H9 (cell line): ENCODE results near the gene KLHL1. TPM values are rescaled to one million over a fixed set of nuclear protein-coding genes. Genes with fewer than 3 reads are reported as not detected.

Experiments
- DNase-seq: peaks from one replicate; pipeline ENCODE4 v3.0.0-alpha.2; 2017
- H2AFZ ChIP-seq: one replicate; pipeline ENCODE4 v1.6.1; 2013; ENCODE audit warnings: mild to moderate bottlenecking, low read length, control low read depth, moderate library complexity
- H2AK5ac ChIP-seq: 2 replicates; pipeline ENCODE4 v1.6.1; 2013; ENCODE audit warnings: low read length, control low read depth, mixed read lengths; ENCODE audit not compliant: insufficient read length
- H2BK120ac ChIP-seq: one replicate; pipeline ENCODE4 v1.6.1; 2013; ENCODE audit warnings: low read depth, mild to moderate bottlenecking, low read length, control low read depth, inconsistent platforms; ENCODE audit not compliant: poor library complexity, severe bottlenecking
- H2BK12ac ChIP-seq: 2 replicates; pipeline ENCODE4 v1.6.1; 2013; ENCODE audit warnings: low read length, control low read depth, mixed read lengths, low read depth; ENCODE audit not compliant: insufficient read length
- H2BK15ac ChIP-seq: 2 replicates; pipeline ENCODE4 v1.6.1; 2013; ENCODE audit warnings: low read depth, low read length, control low read depth
- H2BK20ac ChIP-seq: one replicate; pipeline ENCODE4 v1.6.1; 2013; ENCODE audit warnings: low read depth, mild to moderate bottlenecking, low read length, control low read depth, inconsistent platforms; ENCODE audit not compliant: poor library complexity, severe bottlenecking
- H2BK5ac ChIP-seq: 2 replicates; pipeline ENCODE4 v1.6.1; 2013; ENCODE audit warnings: low read length, control low read depth, mixed read lengths; ENCODE audit not compliant: insufficient read length
- H3K14ac ChIP-seq: 2 replicates; pipeline ENCODE4 v1.6.1; 2013; ENCODE audit warnings: low read length, control low read depth; ENCODE audit not compliant: insufficient read depth
- H3K18ac ChIP-seq: 2 replicates; pipeline ENCODE4 v1.6.1; 2013; ENCODE audit warnings: low read depth, mild to moderate bottlenecking, mixed read lengths, low read length, control low read depth; ENCODE audit not compliant: insufficient read length
- H3K23ac ChIP-seq: 2 replicates; pipeline ENCODE4 v1.6.1; 2013; ENCODE audit warnings: low read length, control low read depth, mixed read lengths, low read depth; ENCODE audit not compliant: insufficient read length
- H3K23me2 ChIP-seq: 2 replicates; pipeline ENCODE4 v1.6.1; 2013; ENCODE audit warnings: low read depth, mild to moderate bottlenecking, mixed read lengths, low read length, control low read depth; ENCODE audit not compliant: insufficient read length, poor library complexity, severe bottlenecking
- H3K27ac ChIP-seq: 2 replicates; pipeline ENCODE4 v1.5.1; 2013; ENCODE audit warnings: low read length, control low read depth, mixed read lengths, low read depth; ENCODE audit not compliant: insufficient read length
- H3K27me3 ChIP-seq: 2 replicates; pipeline ENCODE4 v1.6.1; 2013; ENCODE audit warnings: low read length, control low read depth, inconsistent platforms; ENCODE audit not compliant: insufficient read depth
- H3K4ac ChIP-seq: 2 replicates; pipeline ENCODE4 v1.6.1; 2013; ENCODE audit warnings: low read depth, mild to moderate bottlenecking, control low read depth, inconsistent platforms, low read length, moderate library complexity
- H3K4me1 ChIP-seq: 2 replicates; pipeline ENCODE4 v1.6.1; 2013; ENCODE audit warnings: low read length, control low read depth, inconsistent platforms; ENCODE audit not compliant: insufficient read depth
- H3K4me2 ChIP-seq: 2 replicates; pipeline ENCODE4 v1.6.1; 2013; ENCODE audit warnings: low read length, control low read depth, mixed read lengths; ENCODE audit not compliant: insufficient read length, insufficient read depth
- H3K56ac ChIP-seq: 2 replicates; pipeline ENCODE4 v1.6.1; 2013; ENCODE audit warnings: low read depth, mild to moderate bottlenecking, mixed read lengths, low read length, control low read depth; ENCODE audit not compliant: insufficient read length
- H3K79me1 ChIP-seq: 2 replicates; pipeline ENCODE4 v1.6.1; 2013; ENCODE audit warnings: low read depth, mild to moderate bottlenecking, moderate library complexity, low read length, control low read depth, inconsistent platforms; ENCODE audit not compliant: insufficient read depth, poor library complexity, severe bottlenecking
- H3K79me2 ChIP-seq: 2 replicates; pipeline ENCODE4 v1.6.1; 2013; ENCODE audit warnings: low read length, control low read depth, inconsistent platforms; ENCODE audit not compliant: insufficient read depth
- H3K9ac ChIP-seq: 2 replicates; pipeline ENCODE4 v1.6.1; 2013; ENCODE audit warnings: low read length, control low read depth, mixed read lengths; ENCODE audit not compliant: insufficient read length; ENCODE audit errors: extremely low read depth
- H3K9me3 ChIP-seq: one replicate; pipeline ENCODE4 v1.6.1; 2013; ENCODE audit warnings: low read depth, low read length, inconsistent platforms; ENCODE audit not compliant: control insufficient read depth
- H3T11ph ChIP-seq: one replicate; pipeline ENCODE4 v1.6.1; 2013; ENCODE audit warnings: mild to moderate bottlenecking, low read length, control low read depth, inconsistent platforms
- H4K20me1 ChIP-seq: one replicate; pipeline ENCODE4 v1.6.1; 2013; ENCODE audit not compliant: control insufficient read depth, insufficient read length, insufficient read depth
- H4K5ac ChIP-seq: 2 replicates; pipeline ENCODE4 v1.6.1; 2013; ENCODE audit warnings: low read depth, mild to moderate bottlenecking, mixed read lengths, low read length, control low read depth; ENCODE audit not compliant: insufficient read length
- H4K8ac ChIP-seq: replicated peaks from 2 replicates; pipeline ENCODE4 v1.6.1; 2013; ENCODE audit warnings: low read length, control low read depth, mixed read lengths, low read depth; ENCODE audit not compliant: insufficient read length
- H4K91ac ChIP-seq: 2 replicates; pipeline ENCODE4 v1.6.1; 2013; ENCODE audit warnings: low read depth, mild to moderate bottlenecking, moderate library complexity, mixed read lengths, low read length, control low read depth; ENCODE audit not compliant: insufficient read length
- H3K27ac Mint-ChIP-seq, 3 experiments: 2 replicates in 2 of 3; 3 replicates in 1 of 3; pipeline ENCODE4 v1.8.0; 2020 to 2021; ENCODE audit warnings: mixed read lengths in 3 of 3, mild to moderate bottlenecking in 1 of 3, moderate library complexity in 1 of 3
- H3K27me3 Mint-ChIP-seq: 2 replicates; pipeline ENCODE4 v1.8.0; 2021; ENCODE audit warnings: low read depth, mild to moderate bottlenecking, moderate library complexity, mixed read lengths
- H3K36me3 Mint-ChIP-seq, 3 experiments: 2 replicates in 2 of 3; 3 replicates in 1 of 3; pipeline ENCODE4 v1.8.0; 2020 to 2021; ENCODE audit warnings: low read depth in 3 of 3, mixed read lengths in 3 of 3; ENCODE audit not compliant: insufficient read depth in 1 of 3
- H3K4me1 Mint-ChIP-seq, 2 experiments: 2 replicates each; pipeline ENCODE4 v1.8.0; 2020; ENCODE audit warnings: mixed read lengths in 2 of 2
- H3K4me3 Mint-ChIP-seq, 2 experiments: 2 replicates in 1 of 2; 3 replicates in 1 of 2; pipeline ENCODE4 v1.8.0; 2020 to 2021; ENCODE audit warnings: mild to moderate bottlenecking in 2 of 2, mixed read lengths in 2 of 2, moderate library complexity in 1 of 2
- H3K9me3 Mint-ChIP-seq, 2 experiments: 2 replicates in 1 of 2; 3 replicates in 1 of 2; pipeline ENCODE4 v1.8.0; 2020; ENCODE audit warnings: mild to moderate bottlenecking in 2 of 2, mixed read lengths in 2 of 2, moderate library complexity in 1 of 2
- CTCF ChIP-seq: fragments of 200-600 bp; sonication (generic); conservative IDR thresholded peaks from 3 replicates; pipeline ENCODE4 v1.8.0; 2021; ENCODE audit warnings: antibody characterized with exemption, mild to moderate bottlenecking
- WGBS: extraction: QIAGEN DNeasy Blood & Tissue Kit; methylation state at CpG from one replicate; pipeline ENCODE4 v1.1.7; 2013; ENCODE audit warnings: missing lambda C conversion rate, low lambda C conversion rate, mixed read lengths; ENCODE audit not compliant: insufficient read length; ENCODE audit errors: extremely low coverage; 5-methylcytosine and 5-hydroxymethylcytosine counted together
- total RNA-seq: library from RNA; stranded (reverse); gene quantifications from 2 replicates; pipeline ENCODE4 v1.2.1, GENCODE V29; 2021

Gene KLHL1
- total RNA-seq, 1 experiment from 2014 or later, result not detected

- Histone ChIP-seq H3K79me2 (no peaks in the 10 kb centered on the region), H4K5ac (no peak overlapping the region), H3K23me2 (no peaks in the 10 kb centered on the region), H3K9ac (no peak overlapping the region), H2BK20ac (no peak overlapping the region), H3K18ac (no peak overlapping the region), H4K91ac (no peak overlapping the region), H3K4me1 (no peaks in the 10 kb centered on the region), H4K20me1 (no peaks in the 10 kb centered on the region), H3T11ph (no peak overlapping the region), H3K4ac (no peak overlapping the region), H3K23ac (no peak overlapping the region), H3K27me3 (no peaks in the 10 kb centered on the region), H3K27ac (no peak overlapping the region), H2BK15ac (no peak overlapping the region), H3K4me2 (no peak overlapping the region), H2AFZ (no peak overlapping the region), H4K8ac (no peak overlapping the region), H2BK120ac (no peak overlapping the region), H3K14ac (no peak overlapping the region; the same call in 1 of the 2 replicates), H2BK12ac (no peak overlapping the region), H2BK5ac (no peak overlapping the region), H3K9me3 (no peaks in the 10 kb centered on the region), H3K56ac (no peak overlapping the region), H2AK5ac (no peak overlapping the region), H3K79me1 (no peaks in the 10 kb centered on the region)
- Mint-ChIP-seq H3K27ac (no peak overlapping the region), H3K36me3 (no peaks in the 10 kb centered on the region), H3K4me1 (no peaks in the 10 kb centered on the region; a peak in 1 of 4 replicates), H3K4me3 (no peak overlapping the region), H3K27me3 (no peaks in the 10 kb centered on the region), H3K9me3 (no peaks in the 10 kb centered on the region)
- WGBS, result no CpG with 5 or more reads among the region's 11 CpGs
- DNase-seq, result no peak
- no peak for TF ChIP-seq CTCF
These were observed 370.9 kb downstream of the KLHL1 start for GRCh38 chr13:69737129-69737935.
